Measurements from ENCODE around the gene MAPK13.

GRCh38 chr6:36169023-36170007 lies 39.0 kb downstream of the MAPK13 start:
- TF ChIP-seq CTCF (IDR thresholded peaks at IDR 0.05) (no peak), POLR2A (IDR thresholded peaks at IDR 0.05) (no peak)
